OCI-LY7 (cell line): ENCODE results near the gene EDEM3.

Experiments used
- CTCF ChIP-seq: fragments of 200-600 bp; sonication (generic); conservative IDR thresholded peaks from 2 replicates; pipeline ENCODE4 v1.5.1; 2014; ENCODE audit warnings: mild to moderate bottlenecking, antibody characterized with exemption, low read length, moderate library complexity, mixed read lengths
- EZH2phosphoT487 ChIP-seq: fragments of 200-600 bp; sonication (generic); IDR thresholded peaks from 2 replicates; pipeline ENCODE4 v1.6.1; 2018; ENCODE audit warnings: low read depth, borderline replicate concordance, mild to moderate bottlenecking, mixed run types, antibody characterized with exemption, low read length, moderate library complexity, mixed read lengths

- TF ChIP-seq CTCF (no peak), EZH2phosphoT487 (no peak)
Observed at GRCh38 chr1:184753608-184754475, 816 bp downstream of the EDEM3 start.
